DND-41 (cell line): Measurements from ENCODE around the gene BAAT.

Experiments
- EZH2 ChIP-seq: IDR thresholded peaks from 3 replicates; pipeline ENCODE4 v1.6.1; 2012; ENCODE audit warnings: borderline replicate concordance, low read depth, mild to moderate bottlenecking, moderate library complexity, low read length, inconsistent platforms; ENCODE audit not compliant: severe bottlenecking
- TF ChIP-seq, protein P1 (sequence below): IDR thresholded peaks from 2 replicates; pipeline ENCODE4 v1.5.1; 2012; ENCODE audit warnings: borderline replicate concordance, low read length, moderate library complexity, mild to moderate bottlenecking; ENCODE audit not compliant: poor library complexity, severe bottlenecking; ENCODE audit errors: extremely low read depth

DNA sequence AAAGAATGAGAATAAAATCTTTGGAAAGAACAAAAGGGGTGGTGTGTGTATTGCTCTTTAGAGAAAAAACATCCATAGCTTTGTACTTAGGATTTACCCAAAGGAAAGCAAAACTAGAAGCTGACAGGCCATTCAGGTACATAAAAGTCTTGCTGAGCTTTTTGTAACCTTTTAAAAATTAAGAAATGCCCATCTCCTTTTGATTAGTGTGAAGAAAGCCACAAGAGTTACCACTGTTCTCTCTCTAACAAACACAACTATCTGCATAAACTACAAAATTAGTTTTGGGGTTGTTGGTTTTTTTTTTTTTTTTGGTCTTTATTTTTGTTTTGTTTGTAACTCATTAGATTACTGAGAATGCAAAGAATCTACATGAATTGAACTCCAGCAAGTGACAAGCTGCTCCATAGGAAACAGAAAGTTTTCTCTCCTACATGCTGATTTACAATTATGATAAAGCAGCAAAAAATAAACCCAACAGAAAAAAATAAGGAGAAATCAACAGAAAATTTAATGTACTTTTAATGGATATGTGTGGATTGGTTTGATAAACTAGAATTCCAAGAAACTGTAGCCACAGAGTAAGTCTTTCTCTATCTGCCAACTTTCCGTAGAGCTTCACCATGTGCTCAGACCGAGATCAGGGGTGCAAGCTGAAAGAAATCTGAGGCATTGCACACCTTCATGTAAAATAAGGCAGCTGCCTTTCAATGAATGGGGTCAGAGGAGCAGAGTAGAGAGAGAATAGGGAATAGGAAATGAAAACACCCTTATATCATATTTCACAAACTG is 12.3 kb downstream of the BAAT start:
- TF ChIP-seq, protein P1, sequence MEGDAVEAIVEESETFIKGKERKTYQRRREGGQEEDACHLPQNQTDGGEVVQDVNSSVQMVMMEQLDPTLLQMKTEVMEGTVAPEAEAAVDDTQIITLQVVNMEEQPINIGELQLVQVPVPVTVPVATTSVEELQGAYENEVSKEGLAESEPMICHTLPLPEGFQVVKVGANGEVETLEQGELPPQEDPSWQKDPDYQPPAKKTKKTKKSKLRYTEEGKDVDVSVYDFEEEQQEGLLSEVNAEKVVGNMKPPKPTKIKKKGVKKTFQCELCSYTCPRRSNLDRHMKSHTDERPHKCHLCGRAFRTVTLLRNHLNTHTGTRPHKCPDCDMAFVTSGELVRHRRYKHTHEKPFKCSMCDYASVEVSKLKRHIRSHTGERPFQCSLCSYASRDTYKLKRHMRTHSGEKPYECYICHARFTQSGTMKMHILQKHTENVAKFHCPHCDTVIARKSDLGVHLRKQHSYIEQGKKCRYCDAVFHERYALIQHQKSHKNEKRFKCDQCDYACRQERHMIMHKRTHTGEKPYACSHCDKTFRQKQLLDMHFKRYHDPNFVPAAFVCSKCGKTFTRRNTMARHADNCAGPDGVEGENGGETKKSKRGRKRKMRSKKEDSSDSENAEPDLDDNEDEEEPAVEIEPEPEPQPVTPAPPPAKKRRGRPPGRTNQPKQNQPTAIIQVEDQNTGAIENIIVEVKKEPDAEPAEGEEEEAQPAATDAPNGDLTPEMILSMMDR = no peak
- no peak for TF ChIP-seq EZH2
